Measurements from ENCODE around the gene ANKUB1.

- TF ChIP-seq CTCF (IDR thresholded peaks at IDR 0.05; ENCODE audit: borderline replicate concordance, extremely low read depth, low read length, poor library complexity, severe bottlenecking), result no peak
- TF ChIP-seq EZH2 (IDR thresholded peaks at IDR 0.05; ENCODE audit: borderline replicate concordance, low read depth, low read length, severe bottlenecking), result no peak
These were observed 39.0 kb upstream of the ANKUB1 start for GRCh38 chr3:149831321-149831720.
